IPS-18c (cell line): ENCODE results near the gene NXN.
"Not testable (repeated sequence)": the region's sequence is repeated elsewhere in the genome, so short reads cannot be mapped to it uniquely, and the experiment has no call there.

Source experiments
- H3K4me3 ChIP-seq: 2 replicates; pipeline ENCODE4 v1.7.0; 2013; ENCODE audit warnings: low read depth, mild to moderate bottlenecking, low read length, moderate library complexity; ENCODE audit not compliant: insufficient read depth
- H3K9me3 ChIP-seq: one replicate; pipeline ENCODE4 v1.6.1; 2013; ENCODE audit warnings: mild to moderate bottlenecking, low read length, moderate library complexity; ENCODE audit not compliant: control insufficient read depth, insufficient read depth

Gene NXN

DNA sequence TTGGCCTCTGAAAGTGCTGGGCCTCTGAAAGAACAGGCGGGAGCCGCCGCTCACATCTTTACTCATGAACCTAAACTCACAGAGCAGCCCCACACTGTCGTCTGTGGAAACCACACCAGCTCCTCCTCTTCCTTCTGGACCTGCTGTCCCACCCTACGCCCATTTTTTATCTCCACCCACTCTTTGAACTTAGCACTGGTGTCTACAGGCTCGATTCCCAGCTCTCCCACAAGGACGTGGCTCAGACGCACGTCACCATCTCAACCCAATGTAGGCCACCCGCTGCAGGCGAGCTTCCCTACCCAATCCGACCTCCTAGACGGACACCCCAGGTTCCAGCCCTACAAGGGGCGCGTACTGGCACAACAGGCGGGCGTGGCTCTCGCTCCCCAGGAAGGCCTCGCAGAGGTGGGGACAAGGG, 62.2 kb downstream of the NXN start:
- Histone ChIP-seq H3K9me3 (no peaks in the 10 kb centered on the region), H3K4me3 (no peak overlapping the region)

DNA sequence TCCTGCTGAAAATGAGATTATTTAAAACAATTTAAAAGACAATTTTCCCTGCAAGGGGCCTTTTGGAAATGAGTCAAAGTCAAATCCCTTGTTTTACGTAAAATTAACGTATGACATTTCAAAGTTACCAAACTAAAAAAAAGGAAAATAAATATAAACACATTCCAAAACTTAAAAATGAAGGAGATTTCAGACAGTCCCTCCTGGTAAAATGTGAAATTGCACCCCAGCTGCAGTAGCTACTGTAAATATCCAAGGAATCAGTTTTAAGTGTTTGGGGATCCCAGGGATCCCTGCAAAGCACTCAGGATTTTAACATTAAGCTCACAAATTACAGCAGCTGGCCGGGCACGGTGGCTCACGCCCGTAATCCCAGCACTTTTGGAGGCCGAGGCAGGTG, 63.3 kb downstream of the NXN start:
- Histone ChIP-seq H3K4me3 (no peak overlapping the region), H3K9me3 (no peaks in the 10 kb centered on the region)

DNA sequence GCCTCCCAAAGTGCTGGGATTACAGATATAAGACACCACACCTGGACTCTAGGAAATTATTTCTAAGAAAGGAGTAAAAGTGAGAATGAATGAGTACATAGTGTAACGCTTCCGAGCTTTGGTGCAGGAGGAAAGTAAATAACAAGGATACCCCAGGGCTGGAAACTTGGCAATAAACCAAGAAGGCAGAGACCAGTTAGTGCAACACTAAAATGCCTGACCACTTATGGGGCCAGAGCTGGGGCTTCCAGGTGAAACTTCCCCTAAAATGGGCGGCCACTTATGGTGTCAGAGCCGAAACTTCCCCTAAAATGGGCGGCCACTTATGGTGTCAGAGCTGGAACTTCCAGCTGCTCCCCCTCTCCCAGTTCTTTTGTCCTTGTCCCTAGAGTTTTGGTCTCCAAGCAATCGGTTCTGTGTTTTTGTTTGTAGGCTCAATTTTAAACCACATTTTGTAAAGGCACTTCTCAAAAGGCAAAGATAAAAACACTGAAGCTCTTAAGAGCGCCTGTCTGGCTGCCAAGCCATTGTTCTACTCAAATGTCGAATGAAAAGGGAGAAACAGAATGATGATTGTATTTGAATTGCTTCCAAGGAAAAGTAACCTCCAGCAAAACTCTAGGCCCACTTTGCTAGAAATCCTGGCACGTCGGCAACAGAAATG, 63.9 kb downstream of the NXN start:
- Histone ChIP-seq H3K4me3 (no peak overlapping the region), H3K9me3 (no peaks in the 10 kb centered on the region)

DNA sequence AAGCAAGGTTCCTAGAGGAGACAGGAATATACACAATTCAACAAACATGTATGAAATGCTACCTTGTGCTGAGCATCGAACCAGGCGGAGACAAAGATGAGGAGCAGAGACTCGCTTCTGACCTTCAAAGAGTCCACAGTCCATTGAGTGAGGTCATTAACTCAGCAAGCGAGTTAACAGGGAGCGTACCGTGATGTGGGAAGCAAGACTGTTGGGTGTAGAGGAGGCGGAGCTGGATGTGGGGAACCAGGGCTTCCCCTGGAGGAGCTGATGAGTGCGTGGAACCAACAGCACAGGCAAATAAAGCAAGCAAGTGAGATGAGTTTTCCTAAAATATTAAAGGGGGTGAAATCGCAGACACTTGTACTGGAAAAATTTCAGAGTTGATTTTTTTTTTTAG, 65.0 kb downstream of the NXN start:
- no peak overlapping the region for H3K4me3 ChIP-seq

DNA sequence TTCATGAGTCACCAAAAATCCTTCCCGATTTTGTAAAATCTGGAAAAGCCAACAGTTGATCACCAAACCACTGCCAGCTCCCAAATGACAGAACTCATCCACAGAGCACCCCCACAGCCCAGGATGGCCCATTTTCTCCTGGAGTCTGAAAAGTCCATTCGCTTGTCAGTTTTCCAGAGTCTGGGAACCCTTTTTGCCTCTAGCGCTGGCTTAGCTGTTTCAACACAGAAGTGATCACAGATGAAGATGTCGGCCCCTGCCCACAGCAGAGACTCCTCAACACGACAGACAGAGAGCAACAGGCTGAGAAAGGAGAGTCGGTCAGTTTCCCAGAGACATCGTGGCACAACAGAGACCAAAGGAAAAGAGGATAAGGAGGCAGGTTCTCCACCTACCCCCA, 66.4 kb downstream of the NXN start:
- peaks cover 4% of the 10 kb centered on the region for H3K9me3 ChIP-seq
- H3K4me3 ChIP-seq: no peak overlapping the region

More for the DNA sequence above, 65.0 kb downstream of the NXN start:
- H3K9me3 ChIP-seq: no peaks in the 10 kb centered on the region

DNA sequence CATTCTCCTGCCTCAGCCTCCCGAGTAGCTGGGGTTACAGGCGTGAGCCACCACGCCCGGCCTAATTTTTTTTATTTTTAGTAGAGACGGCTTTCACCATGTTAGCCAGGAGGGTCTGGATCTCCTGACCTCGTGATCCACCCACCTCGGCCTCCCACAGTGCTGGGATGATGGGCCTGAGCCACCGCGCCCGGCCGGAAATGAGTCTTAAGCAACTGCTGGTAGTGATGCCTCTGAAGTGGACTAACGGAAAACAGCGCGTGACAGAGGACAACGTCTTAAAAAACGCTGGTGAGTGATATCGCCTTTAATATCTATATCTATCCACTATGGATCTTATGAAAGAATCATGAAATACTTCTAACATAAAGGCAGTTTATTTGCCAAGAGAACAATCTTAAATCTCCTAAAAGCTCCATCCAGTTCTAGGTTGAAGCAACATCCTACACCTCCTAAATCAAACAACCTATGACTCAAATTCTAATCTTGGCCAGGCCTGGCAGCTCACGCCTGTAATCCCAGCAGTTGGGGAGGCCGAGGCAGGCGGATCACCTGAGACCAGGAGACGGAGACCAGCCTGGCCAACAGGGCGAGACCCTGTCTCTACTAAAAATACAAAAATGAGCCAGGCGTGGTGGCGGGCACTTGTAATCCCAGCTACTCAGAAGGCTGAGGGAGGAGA, 69.8 kb downstream of the NXN start:
- peaks cover 4% of the 10 kb centered on the region for H3K9me3 ChIP-seq

DNA sequence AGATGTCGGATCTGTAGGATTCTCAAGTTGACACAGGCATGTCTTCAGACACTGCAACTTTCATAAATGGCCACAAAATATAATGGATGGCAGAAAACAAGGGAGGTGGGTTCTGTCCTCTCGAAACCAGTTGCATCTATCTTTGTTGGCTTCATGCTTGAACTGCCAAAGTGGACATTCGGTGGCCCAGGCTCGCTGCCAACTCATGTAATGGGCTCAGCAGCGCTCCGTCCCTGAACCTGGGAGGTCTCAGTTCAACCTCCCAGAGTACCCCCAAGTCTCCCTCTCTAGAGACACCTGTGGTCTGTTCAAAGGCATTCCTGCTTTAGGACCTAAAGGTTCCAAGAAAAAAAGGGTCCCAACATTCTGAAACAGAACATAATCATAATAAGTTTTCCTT, 71.9 kb downstream of the NXN start:
- H3K4me3 ChIP-seq: no peak overlapping the region
- peaks cover 4% of the 10 kb centered on the region for H3K9me3 ChIP-seq

More for the DNA sequence above, 69.8 kb downstream of the NXN start:
- no peak overlapping the region for H3K4me3 ChIP-seq

DNA sequence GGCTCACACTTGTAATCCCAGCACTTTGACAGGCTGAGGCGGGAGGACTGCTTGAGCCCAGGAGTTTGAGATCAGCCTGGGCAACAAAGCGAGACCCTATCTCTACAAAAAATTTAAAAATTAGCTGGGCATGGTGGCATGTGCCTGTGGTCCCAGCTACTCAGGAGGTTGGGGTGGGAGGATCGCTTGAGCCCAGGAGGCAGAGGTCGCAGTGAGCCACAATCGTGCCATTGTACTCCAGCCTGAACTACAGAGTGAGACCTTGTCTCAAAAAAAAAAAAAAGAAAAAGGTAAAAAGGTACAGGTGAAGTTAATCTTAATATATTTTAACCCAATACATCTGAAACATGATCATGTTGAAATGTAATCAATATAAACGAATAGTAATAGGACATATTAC, 73.9 kb downstream of the NXN start:
- not testable (repeated sequence) for H3K9me3 ChIP-seq, H3K4me3 ChIP-seq

DNA sequence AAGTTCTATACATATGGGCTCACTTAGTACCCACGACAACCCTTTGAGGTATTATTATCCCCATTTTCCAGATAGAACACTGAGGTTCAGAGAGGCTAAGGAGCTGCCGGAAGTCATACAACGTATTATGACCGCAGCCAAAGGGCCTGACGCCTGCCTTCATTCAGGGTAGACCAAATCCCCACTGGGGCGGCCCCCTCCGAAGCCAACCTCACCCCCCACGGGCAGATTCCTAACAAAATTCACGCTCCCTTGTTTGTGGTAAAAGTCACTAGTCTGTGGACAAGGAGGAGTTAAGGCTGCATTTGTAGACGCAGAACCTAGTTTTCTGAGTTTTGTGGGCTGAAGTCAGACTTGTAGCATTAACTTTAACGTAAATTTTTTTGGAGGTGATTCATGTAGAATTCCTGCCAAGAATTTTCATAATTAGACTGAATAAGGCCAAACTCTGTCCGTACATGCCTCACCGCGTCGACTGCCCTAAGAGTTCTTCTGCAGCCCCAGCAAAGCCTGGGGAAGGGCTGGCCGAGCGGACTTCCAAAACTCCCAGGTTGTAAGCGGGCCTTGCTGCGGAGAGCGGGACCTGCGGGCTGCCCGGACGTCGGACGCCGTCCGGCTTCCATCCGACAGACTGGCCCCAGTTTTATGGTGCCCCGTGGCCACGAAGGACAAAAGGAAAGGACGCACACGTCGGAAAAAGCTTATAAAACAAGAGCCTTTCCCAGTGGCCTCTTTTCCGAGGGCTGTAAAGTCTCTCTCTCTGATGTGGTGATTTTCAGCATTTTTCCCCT, 75.7 kb downstream of the NXN start:
- Histone ChIP-seq H3K9me3 (peaks cover 4% of the 10 kb centered on the region), H3K4me3 (no peak overlapping the region)

DNA sequence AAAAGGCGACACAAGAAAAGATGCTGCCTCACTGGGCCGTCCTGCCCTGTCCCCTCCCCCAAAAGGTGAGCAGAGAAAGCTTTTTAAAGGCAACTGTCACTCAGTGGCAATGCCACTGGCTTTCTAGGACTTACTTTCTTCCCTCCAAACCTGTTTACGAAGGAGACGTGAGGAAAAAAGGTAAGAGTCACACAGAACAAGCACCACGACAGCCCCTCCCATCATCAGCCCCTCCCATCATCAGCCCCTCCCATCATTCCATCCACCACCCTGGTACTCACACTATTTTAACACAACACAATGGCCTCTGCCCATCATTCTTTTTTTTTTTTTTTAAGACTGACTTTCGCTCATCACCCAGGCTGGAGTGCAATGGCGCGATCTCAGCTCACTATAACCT, 77.1 kb downstream of the NXN start:
- peaks cover 2% of the 10 kb centered on the region for H3K9me3 ChIP-seq

DNA sequence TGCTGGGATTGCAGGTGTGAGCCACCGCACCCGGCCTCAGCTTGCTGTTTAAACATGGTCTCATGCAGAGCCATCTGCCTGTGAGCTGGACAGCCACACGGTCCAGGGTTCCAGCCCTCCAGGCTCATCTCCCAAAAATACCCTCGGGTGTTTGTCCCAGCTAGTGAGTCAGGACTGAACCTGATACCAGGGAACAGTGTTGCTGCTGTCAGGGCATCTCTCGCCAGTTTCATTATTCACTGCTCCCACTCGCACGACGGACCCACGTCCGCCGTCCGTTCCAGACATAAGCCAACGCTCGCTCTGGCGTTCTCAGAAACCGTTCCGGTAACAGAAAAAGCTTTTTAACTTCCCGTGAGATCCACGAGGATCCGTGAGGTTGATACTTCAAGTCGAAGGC, 77.6 kb downstream of the NXN start:
- H3K4me3 ChIP-seq: no peak overlapping the region
- H3K9me3 ChIP-seq: peaks cover 2% of the 10 kb centered on the region

More for the DNA sequence above, 77.1 kb downstream of the NXN start:
- no peak overlapping the region for H3K4me3 ChIP-seq

DNA sequence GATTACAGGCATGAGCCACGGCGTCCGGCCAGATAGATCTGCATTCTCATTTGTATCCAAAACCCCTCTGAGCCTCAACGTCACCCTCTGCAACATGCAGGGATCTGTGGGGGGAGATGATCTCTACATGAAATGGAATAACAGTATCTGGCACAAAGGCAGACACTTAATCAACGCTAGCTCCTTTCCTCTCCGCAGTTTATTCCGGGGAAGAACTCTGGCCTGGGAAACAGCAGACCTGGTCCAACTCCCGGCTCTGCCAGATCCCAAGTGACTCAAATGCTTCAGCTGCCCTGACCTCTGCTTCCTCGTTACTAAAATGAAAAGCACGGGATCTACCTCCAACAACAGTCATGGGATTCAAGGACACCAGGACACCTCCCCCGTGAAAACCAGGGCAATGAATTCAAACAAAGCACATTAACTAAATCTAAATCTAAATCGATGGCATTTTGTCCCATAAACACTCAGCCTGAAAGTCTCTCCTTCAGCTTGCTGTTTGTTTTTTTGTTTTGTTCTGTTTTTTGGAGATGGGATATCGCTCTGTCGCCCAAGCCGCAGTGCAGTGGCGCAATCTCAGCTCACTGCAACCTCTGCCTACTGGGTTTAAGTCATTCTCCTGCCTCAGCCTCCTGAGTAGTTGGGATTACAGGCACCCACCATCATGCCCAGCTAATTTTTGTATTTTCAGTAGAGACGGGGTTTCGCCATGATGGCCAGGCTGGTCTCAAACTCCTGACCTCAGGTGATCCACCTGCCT, 78.2 kb downstream of the NXN start:
- H3K9me3 ChIP-seq: peaks cover 2% of the 10 kb centered on the region
- H3K4me3 ChIP-seq: no peak overlapping the region

DNA sequence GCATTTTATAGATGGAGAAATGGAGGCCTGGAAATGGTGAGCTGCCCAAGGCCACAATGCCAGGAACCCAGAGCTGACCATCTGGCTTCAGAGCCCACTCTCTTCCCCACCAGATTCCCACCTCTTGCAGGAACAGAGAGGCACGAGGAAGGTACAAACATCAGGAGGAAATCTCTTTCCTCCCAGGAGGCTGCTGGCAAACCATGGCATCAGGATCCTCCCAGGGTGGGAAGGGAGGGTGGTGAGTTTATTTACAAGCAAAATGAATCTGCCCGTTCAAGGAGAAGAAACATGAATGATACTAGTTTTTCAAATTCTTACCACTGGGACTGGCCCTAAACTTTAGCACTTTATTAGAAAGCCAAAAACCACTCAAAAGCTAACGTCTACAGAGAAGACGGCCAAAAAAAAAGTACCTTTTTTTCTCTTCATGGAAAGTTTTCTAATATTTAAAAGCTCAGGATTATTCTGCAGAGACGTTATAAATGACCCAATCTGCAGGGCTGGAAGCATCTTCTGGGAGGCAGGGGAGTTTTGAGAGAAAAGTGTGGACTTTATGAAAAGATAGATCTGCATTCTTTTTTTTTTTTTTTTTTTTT, 79.1 kb downstream of the NXN start:
- Histone ChIP-seq H3K9me3 (peaks cover 2% of the 10 kb centered on the region), H3K4me3 (no peak overlapping the region)

DNA sequence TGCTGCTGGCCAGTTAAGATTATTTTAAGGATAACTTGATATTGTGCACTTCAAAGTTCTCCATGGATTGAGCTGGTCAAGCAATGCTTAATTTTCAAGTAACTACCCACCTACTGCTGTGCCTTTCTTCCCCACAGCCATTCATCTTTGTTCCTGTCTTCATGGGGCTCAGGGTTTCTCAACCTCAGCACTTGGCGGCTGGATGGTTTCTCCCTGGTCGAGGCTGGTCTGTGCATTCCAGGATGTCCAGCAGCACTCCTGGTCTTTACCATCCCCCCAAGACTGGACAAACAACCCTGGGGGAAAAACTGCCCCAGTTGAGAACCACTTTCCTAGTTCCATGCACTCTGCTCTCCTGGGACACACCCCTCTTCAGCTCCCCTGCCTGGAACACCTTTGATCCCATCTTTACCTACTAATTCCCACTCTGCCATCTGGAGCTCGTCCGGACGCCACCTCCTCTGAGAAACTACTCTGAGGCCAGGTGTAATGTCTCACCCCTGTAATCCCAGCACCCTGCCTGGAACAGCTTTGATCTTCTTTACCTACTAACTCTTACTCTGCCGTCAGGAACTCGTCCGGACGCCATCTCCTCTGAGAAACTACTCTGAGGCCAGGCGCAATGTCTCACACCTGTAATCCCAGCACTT, 81.5 kb downstream of the NXN start:
- Histone ChIP-seq H3K9me3 (peaks cover 2% of the 10 kb centered on the region), H3K4me3 (no peak overlapping the region)

DNA sequence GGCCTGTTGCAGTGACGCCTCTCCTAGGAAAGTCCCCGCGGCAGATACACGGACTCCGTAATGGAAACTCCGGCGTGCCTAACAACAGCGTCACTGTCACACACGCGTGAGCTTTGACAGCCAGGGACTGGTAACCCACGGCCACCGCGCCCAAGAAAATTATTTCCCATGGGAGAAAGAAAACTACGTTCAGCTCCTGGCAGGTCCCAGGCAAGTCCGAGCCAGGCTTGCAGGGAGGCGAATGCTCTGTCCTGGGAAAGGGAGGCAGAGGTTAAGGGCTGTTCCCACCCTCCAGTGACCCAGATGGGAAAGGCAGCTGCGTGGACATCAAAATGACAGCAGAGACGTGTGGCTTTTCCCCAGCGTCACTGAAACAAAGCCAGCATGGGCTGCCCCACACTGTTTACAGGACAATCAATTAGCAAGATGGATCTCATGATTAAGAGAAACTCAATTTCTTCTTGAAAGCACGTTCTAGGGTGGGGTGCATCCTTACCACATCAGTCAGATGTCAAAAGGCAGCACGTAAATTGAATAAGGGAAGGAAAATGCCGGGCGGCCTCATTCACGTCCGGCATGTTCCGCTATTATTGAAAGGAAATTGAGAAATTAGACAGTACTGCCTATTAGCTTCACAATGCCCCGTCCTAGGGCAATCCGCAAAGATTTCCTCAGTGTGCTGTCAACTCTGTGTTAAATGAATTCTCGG, 82.5 kb downstream of the NXN start:
- H3K4me3 ChIP-seq: no peak overlapping the region
- H3K9me3 ChIP-seq: peaks cover 2% of the 10 kb centered on the region

DNA sequence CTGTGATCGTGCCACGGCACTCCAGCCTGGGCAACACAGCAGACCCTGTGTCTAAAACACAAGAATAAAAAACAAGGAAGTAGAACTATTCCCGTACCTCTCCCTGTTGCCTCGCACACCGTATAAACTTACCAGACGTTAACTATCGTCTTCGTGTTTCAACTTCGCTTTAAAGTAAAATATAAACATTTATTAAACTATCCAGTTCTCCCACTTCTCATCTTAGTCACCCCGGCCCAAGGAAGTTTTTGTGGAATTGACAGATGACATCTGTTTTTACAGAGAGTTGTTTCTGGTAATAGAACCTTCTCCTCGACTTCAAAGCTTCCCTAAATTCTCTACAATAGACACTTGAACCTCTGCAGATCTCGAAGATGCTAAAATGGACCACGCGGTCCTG, 83.1 kb downstream of the NXN start:
- Histone ChIP-seq H3K9me3 (peaks cover 2% of the 10 kb centered on the region), H3K4me3 (no peak overlapping the region)
